HG03103 (cell line): ENCODE data around the gene C10orf90.

ENCODE experiments used
- ATAC-seq: cut with Tn5 transposase; IDR thresholded peaks from one replicate; pipeline ENCODE4 v1.9.1; 2021; ENCODE audit warnings: low read depth; ENCODE audit not compliant: unreplicated experiment

Gene C10orf90

DNA sequence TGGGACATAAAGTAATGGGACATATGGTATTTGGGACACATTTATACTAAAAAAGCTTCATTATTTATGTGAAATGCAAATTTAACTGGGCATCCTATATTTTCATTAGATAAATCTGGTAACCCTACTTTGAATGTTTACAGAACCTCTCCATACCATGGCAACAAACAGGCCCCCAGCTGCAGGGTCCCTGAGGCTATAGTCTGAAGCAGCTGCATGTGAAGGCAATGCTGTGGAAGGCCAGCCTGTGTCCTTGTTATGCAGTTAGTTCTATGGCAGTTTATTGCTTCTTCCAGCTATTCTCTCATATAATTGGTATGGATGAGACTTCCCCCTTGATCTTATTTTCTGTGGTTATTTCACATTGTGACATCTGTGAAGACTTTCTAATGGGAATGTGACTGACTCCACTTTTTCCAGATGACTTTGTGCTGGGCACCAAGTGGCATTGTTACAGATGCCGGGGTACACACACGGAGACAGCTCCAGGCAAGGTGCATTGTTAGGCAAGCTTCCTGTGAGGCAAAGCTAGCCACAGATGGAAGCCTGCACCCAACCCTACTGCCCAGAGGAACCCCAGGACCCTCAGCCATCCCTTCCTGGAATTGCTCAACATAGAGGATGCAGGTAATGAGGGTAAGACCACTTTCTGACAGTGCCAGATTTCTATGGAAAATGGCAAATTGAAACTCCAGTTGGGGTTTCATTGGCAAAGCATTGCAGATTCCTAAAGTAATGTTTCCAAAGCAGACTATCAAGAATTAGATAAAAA is 232.7 kb downstream of the C10orf90 start:
- ATAC-seq = no peak

GRCh38 chr10:126434235-126434634 is 236.3 kb downstream of the C10orf90 start:
- ATAC-seq = no peak

DNA sequence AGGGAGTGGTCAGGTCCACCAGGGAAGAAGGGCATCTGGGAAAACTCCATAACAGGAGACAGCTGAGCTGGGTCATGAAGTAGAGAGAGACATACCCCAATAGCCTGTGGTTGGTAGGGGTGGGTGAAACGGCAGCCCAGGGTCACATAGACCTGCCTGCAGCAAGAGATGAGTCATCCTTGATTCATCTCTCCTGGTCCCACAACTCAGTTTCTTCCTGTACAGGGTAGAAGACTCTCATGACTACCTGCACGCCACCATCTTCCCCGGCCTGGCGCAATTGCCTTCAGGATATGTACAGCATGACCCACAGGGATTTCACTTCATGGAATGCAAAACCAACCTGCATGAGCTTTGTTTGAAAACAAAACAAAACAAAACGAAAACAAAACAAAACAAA is 237.1 kb downstream of the C10orf90 start:
- no peak for ATAC-seq

DNA sequence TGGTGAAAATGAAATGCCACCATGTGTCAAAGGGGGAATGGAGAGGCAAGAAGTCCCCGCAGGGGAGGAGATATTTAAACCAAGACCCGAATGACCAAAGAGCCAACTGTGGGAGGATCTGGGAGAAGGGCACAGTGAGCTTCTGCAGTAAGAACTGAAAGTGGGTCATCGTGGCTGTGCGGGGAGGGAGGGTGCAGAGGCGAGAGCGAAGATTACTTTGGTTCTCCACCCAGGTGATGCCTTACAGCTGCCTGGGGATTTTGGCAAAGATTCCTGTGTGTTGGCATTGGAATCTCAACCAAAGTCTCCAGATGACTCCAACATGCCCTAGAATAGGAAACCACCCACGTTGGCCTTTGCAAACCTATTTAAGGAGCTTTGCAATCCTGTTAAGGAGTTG is 238.0 kb downstream of the C10orf90 start:
- ATAC-seq = no peak

DNA sequence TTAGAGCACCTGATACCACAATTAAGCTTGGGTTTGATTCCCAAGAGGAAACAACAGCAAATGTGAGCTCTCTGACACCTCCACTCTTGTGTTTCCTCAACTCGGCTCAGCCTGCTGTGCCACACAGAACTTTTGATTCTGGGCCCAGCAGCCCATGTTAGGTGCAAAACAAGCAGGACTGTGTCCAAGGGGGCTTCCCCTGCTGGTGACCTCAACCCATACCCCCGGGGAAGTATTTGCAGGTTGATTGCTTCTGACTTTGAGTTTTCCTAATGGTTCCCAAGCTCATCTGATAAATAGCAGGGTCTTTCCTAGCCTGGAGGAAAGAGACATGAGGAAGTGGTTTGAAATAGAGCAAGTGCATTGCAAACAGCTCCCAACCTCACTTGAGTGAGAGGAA is 238.7 kb downstream of the C10orf90 start:
- no peak for ATAC-seq

GRCh38 chr10:126430512-126430911 is 240.0 kb downstream of the C10orf90 start:
- ATAC-seq = no peak

GRCh38 chr10:126429275-126429674 is 241.2 kb downstream of the C10orf90 start:
- no peak for ATAC-seq

GRCh38 chr10:126425489-126426065 is 244.9 kb downstream of the C10orf90 start:
- no peak for ATAC-seq

DNA sequence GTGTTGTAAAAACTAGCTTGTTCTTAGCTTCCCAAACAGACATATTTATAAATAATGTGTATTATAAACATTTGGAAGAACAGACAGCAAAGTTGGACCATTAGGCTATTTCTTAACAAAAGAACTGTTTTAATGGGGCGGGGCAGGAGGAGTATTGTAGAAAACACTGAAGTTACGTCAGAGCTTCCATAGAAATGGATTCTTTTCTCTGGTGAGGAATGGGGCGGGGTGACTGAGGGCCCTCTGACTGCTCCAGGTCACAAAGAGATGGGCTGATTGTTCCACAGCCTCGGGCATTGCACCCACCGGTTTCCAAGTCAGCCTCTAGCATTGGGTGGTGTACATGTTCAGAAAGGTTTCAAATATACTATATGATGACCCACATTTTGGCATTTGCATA is 245.5 kb downstream of the C10orf90 start:
- ATAC-seq = no peak

DNA sequence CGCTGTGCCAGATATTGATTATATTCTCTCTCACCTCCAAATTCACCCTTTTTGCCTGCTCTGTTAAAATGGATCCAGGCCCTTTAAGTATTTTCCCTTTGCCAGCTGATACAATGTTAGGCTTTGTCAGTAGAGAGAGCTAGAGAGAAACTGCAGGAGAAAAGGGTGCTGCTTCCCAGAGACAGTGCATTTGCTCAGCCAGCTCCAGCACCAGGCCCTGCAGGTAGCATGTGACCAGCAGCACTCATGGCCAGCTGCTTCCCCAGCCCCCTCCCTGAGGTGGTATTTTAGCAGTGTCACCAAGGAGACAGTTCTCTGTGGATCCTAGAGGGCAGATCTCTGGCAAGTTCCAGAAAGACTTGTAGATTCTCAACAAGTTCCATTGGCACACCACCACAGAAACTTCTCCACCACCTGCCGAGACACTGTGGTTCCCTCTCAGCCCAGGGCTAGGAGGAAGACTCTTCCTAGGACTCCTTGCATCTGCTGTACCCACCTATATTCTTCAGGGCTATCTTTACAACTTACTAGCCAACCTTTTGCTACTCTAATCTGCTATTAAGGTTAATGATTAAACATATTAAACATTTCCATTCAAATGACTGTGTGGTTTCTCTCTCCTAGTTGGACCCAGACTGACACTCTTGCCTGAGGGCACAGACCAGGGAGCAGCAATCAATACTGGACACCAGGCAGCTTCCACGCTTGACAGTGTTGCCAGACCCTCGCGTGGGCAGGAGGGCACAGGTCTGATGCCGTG is 246.6 kb downstream of the C10orf90 start:
- ATAC-seq = no peak

- no peak for ATAC-seq
Observed at GRCh38 chr10:126422567-126422966, 247.9 kb downstream of the C10orf90 start.

GRCh38 chr10:126421756-126422256 is 248.7 kb downstream of the C10orf90 start:
- no peak for ATAC-seq

GRCh38 chr10:126420567-126421300 is 249.8 kb downstream of the C10orf90 start:
- no peak for ATAC-seq

- ATAC-seq = no peak
Observed at GRCh38 chr10:126417220-126417825, 253.2 kb downstream of the C10orf90 start.

DNA sequence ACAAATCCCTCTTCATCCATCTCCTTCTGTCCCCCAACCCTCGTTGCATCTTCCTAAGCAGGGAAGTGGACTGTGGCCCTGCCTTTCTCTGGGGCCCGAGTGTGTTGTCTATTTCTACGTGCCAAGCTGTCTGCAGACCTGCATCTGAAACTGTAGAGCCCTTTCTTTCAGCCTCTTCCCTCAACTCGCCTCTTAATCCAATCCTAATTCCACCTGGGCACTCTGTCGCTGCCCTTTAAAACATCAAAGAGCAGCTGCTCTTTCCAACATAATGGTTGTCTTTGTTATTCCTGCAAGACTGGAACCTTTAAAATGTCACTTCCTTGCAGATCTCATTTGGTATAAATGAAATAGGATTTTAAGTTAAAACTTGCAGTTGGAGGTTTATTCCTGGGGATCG is 260.7 kb downstream of the C10orf90 start:
- ATAC-seq = no peak

GRCh38 chr10:126408953-126409641 is 261.4 kb downstream of the C10orf90 start:
- ATAC-seq = no peak

GRCh38 chr10:126407831-126408230 is 262.7 kb downstream of the C10orf90 start:
- ATAC-seq = no peak

DNA sequence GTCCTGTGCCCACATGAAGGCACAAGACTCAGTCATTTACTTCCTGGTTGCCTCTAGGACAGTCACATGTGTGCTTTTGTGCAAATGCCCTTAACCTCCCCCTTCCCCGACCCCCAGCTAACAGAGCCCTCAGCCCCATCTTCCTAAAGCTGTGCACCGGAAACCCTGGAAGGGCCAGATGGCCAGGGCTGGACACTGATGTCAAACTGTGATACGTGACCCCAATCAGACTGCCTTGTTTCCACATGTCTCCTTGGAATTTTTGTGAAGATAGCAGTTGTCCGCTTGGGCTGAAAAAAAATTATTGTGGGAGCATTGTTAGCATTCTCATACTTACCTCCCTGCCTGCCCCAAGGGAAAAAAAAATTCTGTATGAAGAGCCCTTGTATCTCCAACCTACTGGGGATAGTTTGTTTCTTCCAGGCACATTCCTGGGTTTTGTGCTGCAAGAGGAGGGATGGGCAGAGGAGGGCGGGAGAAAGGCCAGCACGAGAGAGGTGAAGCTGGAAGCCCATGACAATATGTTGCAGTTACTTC is 265.2 kb downstream of the C10orf90 start:
- ATAC-seq = no peak
